Activated CD4-positive, alpha-beta memory T cell treated with anti-CD3 and anti-CD28 coated beads for 36 hours (primary cell): ENCODE results near the gene C11orf24. TPM values are rescaled to one million over a fixed set of nuclear protein-coding genes. Genes with fewer than 3 reads are reported as not detected.
"Not testable (repeated sequence)": the region's sequence is repeated elsewhere in the genome, so short reads cannot be mapped to it uniquely, and the experiment has no call there.

Experiments
- CTCF ChIA-PET: fragments of 350-600 bp; sonication (Branson Sonifier 250); formaldehyde crosslinking; loops from one replicate; lab custom pipeline; 2021; ENCODE audit warnings: antibody characterized with exemption, inconsistent platforms; lab: Charles Lee
- POLR2A ChIA-PET: fragments of 350-600 bp; sonication (Branson Sonifier 250); formaldehyde crosslinking; loops from one replicate; lab custom pipeline; 2021; ENCODE audit warnings: antibody characterized with exemption; lab: Charles Lee
- DNase-seq: peaks from one replicate; pipeline ENCODE4 v3.0.0-alpha.2; 2020
- H3K27ac Mint-ChIP-seq: one replicate; pipeline ENCODE4 v1.8.0; 2021; ENCODE audit warnings: mixed read lengths
- H3K27me3 Mint-ChIP-seq: one replicate; pipeline ENCODE4 v1.8.0; 2021; ENCODE audit warnings: mixed read lengths
- H3K36me3 Mint-ChIP-seq: one replicate; pipeline ENCODE4 v1.8.0; 2021; ENCODE audit warnings: mixed read lengths
- H3K4me1 Mint-ChIP-seq: one replicate; pipeline ENCODE4 v1.8.0; 2021; ENCODE audit warnings: low read depth, mixed read lengths
- H3K4me3 Mint-ChIP-seq: one replicate; pipeline ENCODE4 v1.8.0; 2021; ENCODE audit warnings: mild to moderate bottlenecking, mixed read lengths
- H3K9me3 Mint-ChIP-seq: one replicate; pipeline ENCODE4 v1.8.0; 2021; ENCODE audit warnings: mixed read lengths
- intact Hi-C: fragments of 100-400 bp; cut with micrococcal nuclease; formaldehyde crosslinking; loops from one replicate; pipeline ENCODE4 v1.15.1; 2023
- total RNA-seq, 2 experiments: library from RNA; stranded (reverse); gene quantifications; one replicate each; pipeline ENCODE4 v1.2.3, GENCODE V29; 2021

Gene C11orf24
- total RNA-seq, 2 experiments from 2014 or later = 28.0 to 28.9 TPM

- CTCF ChIA-PET = no interaction called here
- POLR2A ChIA-PET = no interaction called here
- Mint-ChIP-seq H3K4me3 (no peak overlapping the region), H3K36me3 (no peaks in the 10 kb centered on the region), H3K27ac (no peak overlapping the region), H3K4me1 (no peaks in the 10 kb centered on the region), H3K27me3 (no peaks in the 10 kb centered on the region), H3K9me3 (peaks cover 2% of the 10 kb centered on the region)
- DNase-seq = no peak
- intact Hi-C loops = no loop called here
These were observed 36.3 kb upstream of the C11orf24 start for GRCh38 chr11:68308068-68308467.

DNA sequence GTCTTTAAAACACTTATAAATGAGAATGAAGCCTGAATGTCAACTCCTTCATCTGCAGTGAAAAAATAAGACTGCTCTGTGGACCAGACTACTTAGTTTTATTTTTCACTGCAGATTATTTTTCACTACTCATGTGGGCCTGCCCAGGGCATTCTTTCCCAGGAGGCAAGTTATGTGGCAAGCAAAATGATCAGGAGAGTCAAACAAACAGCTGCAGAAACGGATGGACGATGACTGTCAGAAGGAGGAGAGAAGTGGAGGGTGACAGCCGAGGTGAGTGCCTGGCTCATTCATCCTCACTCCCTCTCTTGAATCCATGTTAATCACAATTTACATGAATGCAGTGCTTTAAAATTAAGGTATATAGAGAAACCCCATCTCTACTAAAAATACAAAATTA, 34.9 kb upstream of the C11orf24 start:
- Mint-ChIP-seq H3K4me3 (no peak overlapping the region), H3K4me1 (no peaks in the 10 kb centered on the region)
- CTCF ChIA-PET = interaction anchor here (1.1 to 1.4 kb wide), 3 partner anchors 8 to 98 kb away, joined by 3 to 4 read pairs (median 3); no protein-coding TSS in a partner anchor

GRCh38 chr11:68303982-68304780, 32.4 kb upstream of the C11orf24 start:
- Mint-ChIP-seq H3K9me3 (peaks cover 2% of the 10 kb centered on the region), H3K36me3 (no peaks in the 10 kb centered on the region), H3K4me3 (no peak overlapping the region), H3K27me3 (no peaks in the 10 kb centered on the region), H3K4me1 (no peaks in the 10 kb centered on the region), H3K27ac (no peak overlapping the region)
- intact Hi-C loops = no loop called here
- DNase-seq = no peak
- POLR2A ChIA-PET = no interaction called here
- CTCF ChIA-PET = interaction anchor here (0.6 to 8.9 kb wide), 3 partner anchors 46 to 52 kb away, joined by 3 to 227 read pairs (median 4); no protein-coding TSS in a partner anchor

More for the DNA sequence above, 34.9 kb upstream of the C11orf24 start:
- Mint-ChIP-seq H3K36me3 (no peaks in the 10 kb centered on the region), H3K27me3 (no peaks in the 10 kb centered on the region), H3K27ac (no peak overlapping the region), H3K9me3 (peaks cover 2% of the 10 kb centered on the region)
- intact Hi-C loops = no loop called here
- POLR2A ChIA-PET = no interaction called here
- no peak for DNase-seq

DNA sequence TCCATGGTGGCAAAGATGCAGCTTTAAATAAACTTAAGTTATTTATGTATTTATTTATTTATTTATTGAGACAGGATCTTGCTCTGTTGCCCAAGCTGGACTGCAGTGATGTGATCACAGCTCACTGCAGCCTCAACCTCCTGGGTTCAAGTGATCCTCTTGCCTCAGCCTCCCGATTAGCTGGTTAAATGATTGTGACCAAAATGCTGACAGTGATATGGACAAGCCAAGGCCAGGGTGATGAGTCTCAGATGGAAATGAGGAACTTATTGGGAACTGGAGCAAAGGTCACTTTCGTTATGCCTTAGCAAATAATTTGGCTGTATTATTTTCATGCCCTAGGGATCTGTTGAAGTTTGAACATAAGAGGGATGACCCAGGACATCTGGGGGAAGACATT, 31.3 kb upstream of the C11orf24 start:
- Mint-ChIP-seq H3K27me3 (no peaks in the 10 kb centered on the region), H3K4me3 (no peak overlapping the region), H3K4me1 (no peaks in the 10 kb centered on the region), H3K27ac (no peak overlapping the region), H3K36me3 (no peaks in the 10 kb centered on the region), H3K9me3 (peaks cover 2% of the 10 kb centered on the region)
- ChIA-PET CTCF (interaction anchor here (8.9 kb wide), 1 partner anchor 45 kb away, joined by 227 read pairs; no protein-coding TSS in a partner anchor), POLR2A (no interaction called here)
- intact Hi-C loops = no loop called here
- no peak for DNase-seq

GRCh38 chr11:68302670-68303069, 30.9 kb upstream of the C11orf24 start:
- POLR2A ChIA-PET = interaction anchor here (0.6 kb wide), 1 partner anchor 31 kb away, joined by 3 read pairs; no protein-coding TSS in a partner anchor
- no peak overlapping the region for H3K27ac Mint-ChIP-seq

DNA sequence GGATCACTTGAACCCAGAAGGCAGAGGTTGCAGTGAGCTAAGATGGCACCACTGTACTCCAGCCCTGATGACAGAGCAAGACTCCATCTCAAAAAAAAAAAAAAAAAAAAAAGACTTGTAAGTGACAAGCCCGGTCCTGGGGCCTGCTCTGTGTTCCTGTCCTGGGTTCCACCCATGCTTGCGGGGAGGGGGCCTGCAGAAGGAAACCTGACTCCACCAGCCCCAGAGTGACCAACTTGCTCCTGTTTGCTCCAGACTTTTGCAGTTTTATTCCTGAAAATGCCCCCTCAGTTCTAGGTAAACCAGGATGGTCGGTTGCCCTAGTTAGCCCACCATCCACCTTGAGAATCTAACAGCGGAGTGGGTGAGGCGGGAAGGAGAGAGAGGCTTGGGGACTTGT, 30.5 kb upstream of the C11orf24 start:
- no peak overlapping the region for H3K27ac Mint-ChIP-seq
- H3K9me3 Mint-ChIP-seq = peaks cover 2% of the 10 kb centered on the region
- intact Hi-C loops = no loop called here
- ChIA-PET CTCF (interaction anchor here (0.9 to 8.9 kb wide), 2 partner anchors 9 to 44 kb away, joined by 4 to 227 read pairs; no protein-coding TSS in a partner anchor), POLR2A (interaction anchor here (0.6 kb wide), 1 partner anchor 32 kb away, joined by 3 read pairs; no protein-coding TSS in a partner anchor)
- H3K27me3 Mint-ChIP-seq = no peaks in the 10 kb centered on the region
- H3K36me3 Mint-ChIP-seq = no peaks in the 10 kb centered on the region
- no peaks in the 10 kb centered on the region for H3K4me1 Mint-ChIP-seq
- H3K4me3 Mint-ChIP-seq = no peak overlapping the region
- no peak for DNase-seq

More at GRCh38 chr11:68302670-68303069, 30.9 kb upstream of the C11orf24 start:
- Mint-ChIP-seq H3K27me3 (no peaks in the 10 kb centered on the region), H3K36me3 (no peaks in the 10 kb centered on the region), H3K9me3 (peaks cover 2% of the 10 kb centered on the region), H3K4me3 (no peak overlapping the region), H3K4me1 (no peaks in the 10 kb centered on the region)
- CTCF ChIA-PET = interaction anchor here (0.9 to 8.9 kb wide), 2 partner anchors 8 to 45 kb away, joined by 4 to 227 read pairs; no protein-coding TSS in a partner anchor
- intact Hi-C loops = no loop called here
- no peak for DNase-seq

DNA sequence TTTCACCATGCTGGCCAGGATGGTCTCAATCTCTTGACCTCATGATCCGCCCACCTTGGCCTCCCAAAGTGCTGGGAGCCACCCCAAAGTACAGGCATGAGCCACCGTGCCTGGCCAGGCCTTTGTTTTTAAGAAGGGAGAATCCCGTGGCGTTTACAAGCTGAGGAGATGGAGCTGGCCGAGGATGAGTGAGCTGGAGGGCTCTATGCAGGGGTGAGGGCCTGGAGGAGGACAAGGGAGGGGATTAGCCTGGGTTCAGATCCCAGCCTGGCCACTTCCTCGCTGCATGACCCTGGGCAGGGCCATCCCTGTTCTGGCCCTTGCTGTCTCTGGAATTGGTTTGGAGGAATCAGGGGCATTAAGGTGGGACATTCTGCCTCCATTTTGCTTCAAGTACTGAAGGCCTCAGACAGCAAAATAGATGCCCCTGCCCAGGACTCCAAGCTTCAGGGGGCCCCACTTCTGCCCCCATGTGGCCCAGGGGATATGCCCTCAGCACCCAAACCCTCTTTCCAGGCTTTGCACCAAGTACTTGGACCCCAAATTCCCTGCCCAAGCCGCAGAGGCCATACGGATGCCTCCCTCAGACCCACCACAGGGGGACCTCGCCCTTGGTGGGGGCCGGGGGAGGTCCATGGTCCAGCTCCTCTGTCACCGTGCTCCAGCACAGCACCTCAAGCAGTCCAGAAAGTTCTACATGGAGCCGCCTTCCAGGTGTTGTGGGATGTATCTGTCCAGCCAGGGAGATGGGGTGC, 28.5 kb upstream of the C11orf24 start:
- H3K27ac Mint-ChIP-seq = no peak overlapping the region
- H3K4me1 Mint-ChIP-seq = no peaks in the 10 kb centered on the region
- H3K9me3 Mint-ChIP-seq = peaks cover 2% of the 10 kb centered on the region
- DNase-seq = no peak
- no peak overlapping the region for H3K4me3 Mint-ChIP-seq
- CTCF ChIA-PET = interaction anchor here (5.7 to 8.9 kb wide), 2 partner anchors 29 to 42 kb away, joined by 46 to 227 read pairs; partner anchors contain the start of gene C11orf24
- intact Hi-C loops = no loop called here
- H3K36me3 Mint-ChIP-seq = no peaks in the 10 kb centered on the region
- POLR2A ChIA-PET = interaction anchor here (0.6 kb wide), 1 partner anchor 9 kb away, joined by 4 read pairs; no protein-coding TSS in a partner anchor
- no peaks in the 10 kb centered on the region for H3K27me3 Mint-ChIP-seq

GRCh38 chr11:68299517-68299879, 27.7 kb upstream of the C11orf24 start:
- H3K4me3 Mint-ChIP-seq, H3K4me1 Mint-ChIP-seq, H3K27me3 Mint-ChIP-seq, DNase-seq, H3K36me3 Mint-ChIP-seq, H3K9me3 Mint-ChIP-seq, H3K27ac Mint-ChIP-seq: not testable (repeated sequence)
- CTCF ChIA-PET = interaction anchor here (0.9 to 8.9 kb wide), 6 partner anchors 7 to 89 kb away, joined by 3 to 227 read pairs (median 25); partner anchors contain the start of gene C11orf24
- intact Hi-C loops = loop anchor here (5.0 kb wide), 1 partner anchor 87 kb away; the partner anchor contains the start of gene KMT5B
- POLR2A ChIA-PET = interaction anchor here (0.6 kb wide), 1 partner anchor 9 kb away, joined by 4 read pairs; no protein-coding TSS in a partner anchor

DNA sequence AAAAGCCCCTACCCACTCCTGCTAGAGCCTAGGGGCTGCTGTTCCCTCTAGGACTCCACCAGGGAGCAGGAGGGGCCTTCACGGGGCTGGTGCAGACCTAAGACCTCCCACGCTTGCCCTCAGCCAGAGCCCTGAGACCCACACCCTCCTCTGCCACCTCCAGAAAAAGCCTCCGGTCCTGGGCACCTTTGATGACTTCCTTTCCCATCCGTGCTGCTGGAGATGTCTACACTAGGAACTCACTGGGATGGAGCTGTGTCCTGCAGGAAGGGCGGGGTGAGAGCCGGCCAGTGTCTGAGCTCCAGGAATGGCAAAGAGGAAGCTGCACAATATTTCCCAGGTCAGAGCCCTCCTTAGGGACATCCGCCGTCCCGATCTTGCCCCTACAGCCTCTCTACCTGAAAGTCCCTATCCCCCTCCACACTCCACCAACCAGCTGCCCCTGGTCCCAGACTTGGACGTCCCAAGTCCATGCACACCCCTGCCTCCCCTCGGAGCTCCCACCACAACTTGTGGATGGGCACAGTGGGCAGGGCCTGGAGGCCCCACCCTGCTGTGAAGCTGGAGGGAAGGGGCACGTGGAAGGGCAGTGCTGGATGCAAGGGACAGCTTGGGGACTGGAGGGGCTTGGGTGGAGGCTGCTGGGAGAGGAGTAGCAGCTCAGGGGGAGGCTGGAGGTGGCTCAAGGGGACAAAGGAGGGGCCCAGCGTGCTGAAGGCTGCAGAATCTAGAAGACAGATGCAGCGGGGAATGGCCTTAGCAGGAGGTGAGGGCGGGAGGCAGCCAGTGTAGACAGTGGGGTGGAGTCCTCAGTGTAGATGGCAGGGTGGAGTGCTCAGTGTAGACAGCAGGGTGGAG, 27.1 kb upstream of the C11orf24 start:
- no peak overlapping the region for H3K27ac Mint-ChIP-seq
- no peaks in the 10 kb centered on the region for H3K9me3 Mint-ChIP-seq
- POLR2A ChIA-PET = no interaction called here
- intact Hi-C loops = loop anchor here (5.0 kb wide), 1 partner anchor 87 kb away; the partner anchor contains the start of gene KMT5B
- H3K4me1 Mint-ChIP-seq = no peaks in the 10 kb centered on the region
- no peak overlapping the region for H3K4me3 Mint-ChIP-seq
- no peaks in the 10 kb centered on the region for H3K27me3 Mint-ChIP-seq
- no peak for DNase-seq
- CTCF ChIA-PET = interaction anchor here (0.7 to 8.9 kb wide), 17 partner anchors 8 to 258 kb away, joined by 3 to 227 read pairs (median 5); partner anchors contain the start of genes C11orf24 and LRP5
- no peaks in the 10 kb centered on the region for H3K36me3 Mint-ChIP-seq

DNA sequence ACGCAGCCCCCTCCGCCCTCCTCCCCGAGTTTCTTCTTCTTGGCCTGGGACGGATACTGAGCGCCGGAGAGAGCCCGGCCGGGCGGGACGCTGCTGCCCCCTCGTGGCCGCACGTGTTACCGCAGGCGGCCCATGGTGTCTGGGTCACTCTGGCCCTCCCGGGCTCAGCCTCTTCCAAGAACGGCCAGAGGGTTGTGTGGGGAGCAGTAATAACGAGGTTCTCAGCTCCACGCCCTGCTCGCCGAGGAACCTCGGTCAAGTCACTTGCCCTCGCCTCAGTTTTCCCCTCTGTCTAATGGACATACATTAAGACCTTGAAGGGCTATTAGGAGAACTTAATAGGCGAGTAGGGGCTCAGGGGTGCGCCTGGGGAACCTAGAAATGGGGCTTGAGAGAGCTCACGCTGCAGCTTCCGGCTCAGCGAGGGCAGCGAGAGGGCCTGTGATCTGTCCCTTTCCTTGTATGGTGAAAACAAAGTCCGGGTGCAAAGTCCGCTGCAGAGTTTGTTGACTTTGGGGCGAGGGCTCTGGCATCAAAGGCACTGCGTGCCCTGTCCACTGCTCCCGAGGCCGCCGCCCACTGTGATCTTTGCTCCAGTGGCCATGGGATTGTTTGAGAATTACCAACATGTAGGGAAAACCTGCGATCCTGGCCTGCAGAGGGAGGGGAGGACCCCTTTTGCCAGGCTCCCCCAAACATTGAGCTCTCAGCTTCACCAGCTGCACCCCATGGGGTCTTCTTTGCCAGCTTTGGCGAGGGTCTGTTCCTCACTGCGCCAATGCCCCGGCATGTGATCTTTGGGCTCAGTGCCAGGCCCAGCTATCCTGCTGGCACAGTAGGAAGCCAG, 26.3 kb upstream of the C11orf24 start:
- H3K27me3 Mint-ChIP-seq = peaks cover 1% of the 10 kb centered on the region
- no peaks in the 10 kb centered on the region for H3K36me3 Mint-ChIP-seq
- ChIA-PET POLR2A (interaction anchor here (1.5 kb wide), 1 partner anchor 26 kb away, joined by 8 read pairs; the partner anchor contains the start of gene C11orf24), CTCF (interaction anchor here (0.7 to 8.9 kb wide), 20 partner anchors 11 to 257 kb away, joined by 3 to 227 read pairs (median 4); partner anchors contain the start of genes C11orf24 and LRP5)
- H3K4me1 Mint-ChIP-seq = no peaks in the 10 kb centered on the region
- H3K9me3 Mint-ChIP-seq = no peaks in the 10 kb centered on the region
- intact Hi-C loops = loop anchor here (1.0 to 5.0 kb wide), 3 partner anchors 27 to 86 kb away; partner anchors contain the start of genes C11orf24 and KMT5B
- peak; percentile 81 for DNase-seq
- H3K27ac Mint-ChIP-seq = no peak overlapping the region
- H3K4me3 Mint-ChIP-seq = no peak overlapping the region
